Fibroblast of skin of left biceps (primary cell): ENCODE measurements around the gene AOC2.
"Not testable (repeated sequence)": the region's sequence is repeated elsewhere in the genome, so short reads cannot be mapped to it uniquely, and the experiment has no call there.

Experiments used
- DNase-seq, 2 experiments: peaks; one replicate each; pipeline ENCODE4 v3.0.0-alpha.2; 2013; ENCODE audit warnings: low read depth in 2 of 2

The AOC2 gene

DNA sequence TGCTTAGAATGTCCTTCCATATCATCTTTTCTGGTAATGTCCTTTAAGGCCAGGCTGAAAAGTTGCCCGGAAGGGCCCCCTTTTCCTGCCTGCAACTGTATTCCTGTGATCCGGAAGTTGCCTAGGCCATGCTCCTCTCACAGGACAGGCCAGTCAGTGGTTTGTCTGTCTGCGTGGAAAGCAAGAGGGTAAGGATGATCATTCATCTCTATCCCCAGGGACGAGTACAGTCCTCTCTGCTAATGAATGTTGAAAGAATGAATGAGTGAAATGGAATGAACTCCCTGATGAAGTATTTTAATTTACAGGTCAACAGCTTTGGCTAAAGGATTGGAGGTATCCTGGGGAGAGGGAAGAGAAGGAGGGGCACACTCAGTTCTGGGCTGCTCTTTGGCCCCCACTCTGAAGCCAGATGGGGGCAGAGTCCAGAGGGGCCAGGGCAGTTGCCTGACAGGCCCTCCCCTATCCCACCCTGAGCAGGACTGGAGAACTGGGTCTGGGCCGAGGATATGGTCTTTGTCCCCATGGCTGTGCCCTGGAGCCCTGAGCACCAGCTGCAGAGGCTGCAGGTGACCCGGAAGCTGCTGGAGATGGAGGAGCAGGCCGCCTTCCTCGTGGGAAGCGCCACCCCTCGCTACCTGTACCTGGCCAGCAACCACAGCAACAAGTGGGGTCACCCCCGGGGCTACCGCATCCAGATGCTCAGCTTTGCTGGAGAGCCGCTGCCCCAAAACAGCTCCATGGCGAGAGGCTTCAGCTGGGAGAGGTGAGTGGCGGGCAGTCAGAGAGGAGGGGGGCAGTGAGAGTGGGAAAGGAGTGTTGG lies 9.8 kb downstream of the AOC2 start:
- no peak for DNase-seq

DNA sequence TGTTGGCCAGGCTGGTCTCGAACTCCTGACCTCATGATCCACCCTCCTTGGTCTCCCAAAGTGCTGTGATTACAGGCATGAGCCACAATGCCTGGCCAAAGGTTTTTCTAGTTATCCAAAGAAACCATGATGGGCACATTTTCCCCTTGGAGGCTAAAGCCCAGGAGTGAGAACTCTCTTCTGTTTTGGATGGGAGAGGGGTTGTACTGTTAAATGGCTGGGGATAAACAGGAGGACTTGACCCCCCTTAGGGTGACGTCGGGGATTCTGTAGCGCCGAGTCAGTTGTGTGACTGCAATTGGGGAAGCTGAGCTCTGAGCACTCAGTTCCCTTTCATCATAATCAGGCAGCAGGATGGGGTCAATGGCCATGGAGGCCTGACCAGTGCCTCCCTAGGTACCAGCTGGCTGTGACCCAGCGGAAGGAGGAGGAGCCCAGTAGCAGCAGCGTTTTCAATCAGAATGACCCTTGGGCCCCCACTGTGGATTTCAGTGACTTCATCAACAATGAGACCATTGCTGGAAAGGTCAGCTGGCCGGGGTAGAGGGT lies 10.7 kb downstream of the AOC2 start:
- DNase-seq: no peak

DNA sequence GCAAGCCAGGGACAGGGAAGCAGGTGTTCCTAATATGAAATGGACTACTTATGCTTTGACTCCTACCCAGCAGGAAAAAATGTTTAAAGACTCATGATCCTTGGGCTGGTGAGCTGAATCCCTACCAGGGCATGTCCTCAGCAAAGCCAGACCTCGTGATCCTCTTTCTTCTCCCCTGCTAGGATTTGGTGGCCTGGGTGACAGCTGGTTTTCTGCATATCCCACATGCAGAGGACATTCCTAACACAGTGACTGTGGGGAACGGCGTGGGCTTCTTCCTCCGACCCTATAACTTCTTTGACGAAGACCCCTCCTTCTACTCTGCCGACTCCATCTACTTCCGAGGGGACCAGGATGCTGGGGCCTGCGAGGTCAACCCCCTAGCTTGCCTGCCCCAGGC lies 11.7 kb downstream of the AOC2 start:
- not testable (repeated sequence) for DNase-seq

DNA sequence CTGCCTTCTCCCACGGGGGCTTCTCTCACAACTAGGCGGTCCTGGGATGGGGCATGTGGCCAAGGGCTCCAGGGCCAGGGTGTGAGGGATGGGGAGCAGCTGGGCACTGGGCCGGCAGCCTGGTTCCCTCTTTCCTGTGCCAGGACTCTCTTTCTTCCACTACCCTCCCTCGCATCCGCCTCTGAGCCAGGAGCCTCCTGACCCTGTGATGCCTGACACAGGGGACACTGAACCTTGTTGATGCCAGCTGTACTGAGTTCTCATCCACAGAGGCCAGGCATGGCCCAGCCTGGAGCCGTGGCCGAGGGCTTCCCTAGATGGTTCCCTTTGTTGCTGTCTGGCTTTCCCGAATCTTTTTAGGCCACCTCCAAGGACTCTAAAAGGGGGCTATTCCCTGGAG lies 12.1 kb downstream of the AOC2 start:
- DNase-seq: not testable (repeated sequence)

DNA sequence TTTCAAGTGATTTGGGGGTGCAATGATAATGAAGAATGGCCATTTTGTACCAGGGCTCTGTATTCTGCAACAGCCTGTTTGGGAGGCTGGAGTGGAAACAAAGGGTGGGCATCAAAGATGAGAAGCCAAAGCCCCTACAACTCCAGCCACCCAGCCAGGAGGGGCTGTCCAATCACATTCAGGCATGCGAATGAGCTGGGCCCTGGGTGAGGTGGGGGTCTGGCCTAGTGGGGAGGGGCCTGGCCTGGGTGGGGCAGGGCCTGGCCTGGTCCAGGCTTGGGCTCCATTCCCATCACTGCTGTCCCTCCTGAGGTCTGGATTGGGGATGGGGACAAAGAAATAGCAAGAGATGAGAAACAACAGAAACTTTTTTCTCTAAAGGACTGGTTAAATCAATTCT lies 13.0 kb downstream of the AOC2 start:
- DNase-seq: no peak

DNA sequence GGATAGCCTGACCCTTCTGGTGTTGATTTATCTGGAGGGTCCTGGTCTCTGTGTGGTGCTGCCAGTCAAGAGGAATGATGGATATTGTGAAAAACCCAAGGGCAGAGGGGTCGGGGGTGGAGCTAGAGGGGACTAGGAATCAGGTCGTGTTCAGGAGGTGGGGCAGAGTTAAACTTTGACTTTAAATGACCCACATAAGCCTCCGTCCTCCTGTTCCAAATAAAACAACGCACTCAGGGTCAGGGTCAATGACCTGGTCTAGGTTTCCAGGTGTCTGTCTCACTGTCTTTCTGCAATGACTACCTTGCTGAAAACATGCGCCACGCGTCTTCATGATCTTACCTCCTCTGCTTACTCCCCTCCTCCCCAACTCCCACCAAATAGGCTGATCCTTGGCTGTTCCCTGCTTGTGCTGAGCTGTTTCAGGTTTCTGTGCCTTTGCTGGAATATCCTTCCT lies 21.3 kb downstream of the AOC2 start:
- no peak for DNase-seq

DNA sequence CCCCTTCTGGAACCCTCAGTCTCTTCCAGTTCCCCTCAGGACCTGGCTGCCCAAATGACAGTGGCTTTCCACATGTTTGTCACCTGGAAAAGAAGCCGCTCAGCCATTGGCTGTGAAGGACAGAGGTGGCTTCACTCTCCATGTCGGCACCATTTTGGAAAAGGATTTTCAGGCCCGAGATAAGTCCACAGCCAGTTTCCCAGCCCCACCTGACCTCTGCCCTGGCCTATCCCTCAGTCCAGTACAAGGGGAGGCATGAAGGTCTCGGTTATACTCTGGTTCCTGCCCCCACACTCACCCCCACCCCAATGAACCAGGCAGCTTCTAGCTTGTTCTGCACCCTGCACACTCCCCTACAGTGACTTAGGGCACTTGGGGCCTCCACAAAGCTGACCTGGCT lies 21.8 kb downstream of the AOC2 start:
- no peak for DNase-seq

DNA sequence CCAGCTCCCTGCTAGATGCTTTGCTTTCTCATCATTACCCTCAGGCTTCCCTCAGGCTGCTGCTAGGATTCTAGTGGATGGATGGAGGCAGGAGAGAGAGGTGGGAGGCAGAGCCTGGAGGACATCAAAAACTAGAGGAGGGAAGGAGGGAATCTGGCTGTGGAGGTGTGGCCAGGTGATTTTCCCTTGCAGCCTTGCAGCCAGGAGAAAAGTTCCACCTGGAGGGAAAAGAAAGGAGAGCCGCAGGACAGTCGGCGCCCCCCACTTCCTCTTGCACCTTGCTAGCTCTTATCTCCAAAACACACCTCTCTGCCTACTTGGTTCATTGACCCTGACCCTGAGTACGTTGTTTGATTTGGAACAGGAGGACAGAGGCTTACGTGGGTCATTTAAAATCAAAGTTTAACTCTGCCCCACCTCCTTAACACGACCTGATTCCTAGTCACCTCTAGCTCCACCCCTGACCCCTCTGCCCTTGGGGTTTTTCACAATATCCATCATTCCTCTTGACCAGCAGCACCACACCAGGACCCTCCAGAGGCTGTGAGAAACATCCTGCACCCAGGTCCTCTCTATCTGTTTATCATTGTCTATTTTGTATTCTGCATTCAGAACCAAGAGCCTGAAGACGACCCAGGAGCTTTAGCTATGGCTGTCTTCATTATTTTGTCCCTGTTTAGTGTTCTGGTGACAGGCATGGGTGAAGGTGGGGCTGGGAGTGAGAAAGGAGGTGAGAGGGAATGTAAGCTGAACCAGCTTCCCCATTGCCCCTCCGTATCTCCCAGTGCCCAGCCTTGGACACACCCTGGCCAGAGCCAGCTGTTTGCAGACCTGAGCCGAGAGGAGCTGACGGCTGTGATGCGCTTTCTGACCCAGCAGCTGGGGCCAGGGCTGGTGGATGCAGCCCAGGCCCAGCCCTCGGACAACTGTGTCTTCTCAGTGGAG lies 22.5 kb downstream of the AOC2 start:
- DNase-seq: no peak

DNA sequence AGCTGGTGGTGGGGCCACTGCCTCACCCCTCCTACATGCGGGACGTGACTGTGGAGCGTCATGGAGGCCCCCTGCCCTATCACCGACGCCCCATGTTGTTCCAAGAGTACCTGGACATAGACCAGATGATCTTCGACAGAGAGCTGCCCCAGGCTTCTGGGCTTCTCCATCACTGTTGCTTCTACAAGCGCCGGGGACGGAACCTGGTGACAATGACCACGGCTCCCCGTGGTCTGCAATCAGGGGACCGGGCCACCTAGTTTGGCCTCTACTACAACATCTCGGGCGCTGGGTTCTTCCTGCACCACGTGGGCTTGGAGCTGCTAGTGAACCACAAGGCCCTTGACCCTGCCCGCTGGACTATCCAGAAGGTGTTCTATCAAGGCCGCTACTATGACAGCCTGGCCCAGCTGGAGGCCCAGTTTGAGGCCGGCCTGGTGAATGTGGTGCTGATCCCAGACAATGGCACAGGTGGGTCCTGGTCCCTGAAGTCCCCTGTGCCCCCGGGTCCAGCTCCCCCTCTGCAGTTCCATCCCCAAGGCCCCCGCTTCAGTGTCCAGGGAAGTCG lies 23.4 kb downstream of the AOC2 start:
- DNase-seq: not testable (repeated sequence)

DNA sequence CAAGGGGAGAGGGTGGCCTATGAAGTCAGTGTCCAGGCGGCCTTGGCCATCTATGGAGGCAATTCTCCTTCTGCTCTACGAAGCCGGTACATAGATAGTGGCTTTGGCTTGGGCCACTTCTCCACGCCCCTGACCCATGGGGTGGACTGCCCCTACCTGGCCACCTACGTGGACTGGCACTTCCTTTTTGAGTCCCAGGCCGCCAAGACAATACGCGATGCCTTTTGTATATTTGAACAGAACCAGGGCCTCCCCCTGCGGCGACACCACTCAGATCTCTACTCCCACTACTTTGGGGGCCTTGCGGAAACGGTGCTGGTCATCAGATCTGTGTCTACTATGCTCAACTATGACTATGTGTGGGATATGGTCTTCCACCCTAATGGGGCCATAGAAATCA lies 24.0 kb downstream of the AOC2 start:
- DNase-seq: no peak

DNA sequence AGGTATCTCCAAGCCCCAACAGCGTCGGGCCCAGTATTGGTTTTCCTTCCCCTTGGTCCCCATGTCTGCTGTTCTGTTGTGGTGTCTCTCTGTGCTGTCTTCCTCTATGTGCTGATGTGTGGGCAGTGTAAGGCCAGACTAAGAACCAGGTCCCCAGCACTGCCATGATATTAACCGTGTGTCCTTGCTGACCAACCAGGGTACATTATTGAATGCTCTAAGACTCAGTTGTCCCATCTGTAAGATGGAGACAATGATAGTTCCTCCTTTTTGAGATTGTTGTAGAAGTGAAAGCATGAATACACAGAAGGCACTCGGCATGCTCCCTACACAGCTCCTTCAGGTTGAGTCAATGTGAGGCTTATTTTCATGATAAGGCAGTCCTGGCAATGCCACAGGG lies 27.3 kb downstream of the AOC2 start:
- no peak for DNase-seq

DNA sequence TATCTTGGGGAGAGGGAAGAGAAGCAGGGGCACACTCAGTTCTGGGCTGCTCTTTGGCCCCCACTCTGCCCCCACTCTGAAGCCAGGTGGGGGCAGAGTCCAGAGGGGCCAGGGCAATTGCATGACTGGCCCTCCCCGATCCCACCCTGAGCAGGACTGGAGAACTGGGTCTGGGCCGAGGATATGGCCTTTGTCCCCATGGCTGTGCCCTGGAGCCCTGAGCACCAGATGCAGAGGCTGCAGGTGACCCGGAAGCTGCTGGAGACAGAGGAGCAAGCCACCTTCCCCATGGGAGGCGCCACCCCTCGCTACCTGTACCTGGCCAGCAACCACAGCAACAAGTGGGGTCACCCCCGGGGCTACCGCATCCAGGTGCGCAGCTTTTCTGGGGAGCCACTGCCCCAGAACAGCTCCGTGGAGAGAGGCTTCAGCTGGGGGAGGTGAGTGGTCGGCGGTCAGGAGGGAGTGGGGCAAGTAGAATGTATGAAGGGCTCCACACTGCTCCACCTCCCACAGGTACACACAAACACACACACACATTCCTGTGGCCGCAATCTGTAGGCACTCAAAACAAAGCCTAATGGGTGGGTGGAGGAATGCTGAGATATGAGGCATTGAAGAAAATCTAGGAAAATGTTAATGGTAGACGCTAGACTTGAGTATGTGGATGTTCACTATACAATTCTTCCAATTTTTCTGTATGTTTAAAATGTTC lies 28.0 kb downstream of the AOC2 start:
- no peak for DNase-seq

DNA sequence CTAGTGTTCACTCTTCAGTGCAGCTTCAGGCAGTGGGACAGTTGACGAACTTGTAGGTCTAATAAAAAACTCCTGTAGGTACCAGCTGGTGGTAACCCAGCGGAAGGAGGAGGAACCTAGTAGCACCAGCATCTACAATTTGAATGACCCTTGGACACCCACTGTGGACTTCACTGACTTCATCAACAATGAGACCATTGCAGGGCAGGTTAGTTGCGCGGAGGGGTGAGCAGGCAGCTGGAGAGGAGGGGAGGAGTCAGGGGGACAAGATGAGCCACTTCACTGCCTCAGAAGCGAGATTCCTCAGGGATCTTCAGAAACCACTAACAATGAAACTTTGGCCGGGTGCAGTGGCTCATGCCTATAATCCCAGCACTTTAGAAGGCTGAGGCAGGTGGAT lies 28.9 kb downstream of the AOC2 start:
- no peak for DNase-seq

DNA sequence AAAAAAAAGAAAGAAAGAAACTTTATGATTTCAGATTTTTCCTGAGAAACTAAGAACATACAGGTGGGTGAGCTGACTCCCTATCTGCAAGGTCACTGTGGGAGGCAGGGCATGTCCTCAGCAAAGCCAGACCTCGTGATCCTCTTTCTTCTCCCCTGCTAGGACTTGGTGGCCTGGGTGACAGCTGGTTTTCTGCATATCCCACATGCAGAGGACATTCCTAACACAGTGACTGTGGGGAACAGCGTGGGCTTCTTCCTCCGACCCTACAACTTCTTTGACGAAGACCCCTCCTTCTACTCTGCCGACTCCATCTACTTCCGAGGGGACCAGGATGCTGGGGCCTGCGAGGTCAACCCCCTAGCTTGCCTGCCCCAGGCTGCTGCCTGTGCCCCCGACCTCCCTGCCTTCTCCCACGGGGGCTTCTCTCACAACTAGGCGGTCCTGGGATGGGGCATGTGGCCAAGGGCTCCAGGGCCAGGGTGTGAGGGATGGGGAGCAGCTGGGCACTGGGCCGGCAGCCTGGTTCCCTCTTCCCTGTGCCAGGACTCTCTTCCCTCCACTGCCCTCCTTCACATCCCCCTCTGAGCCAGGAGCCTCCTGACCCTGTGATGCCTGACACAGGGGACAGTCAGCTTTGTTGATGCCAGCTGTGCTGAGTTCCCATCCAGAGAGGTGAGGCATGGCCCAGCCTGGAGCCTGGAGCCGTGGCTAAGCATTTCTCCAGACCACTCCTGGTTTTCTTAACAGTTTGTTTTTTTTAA lies 29.7 kb downstream of the AOC2 start:
- DNase-seq: not testable (repeated sequence)

DNA sequence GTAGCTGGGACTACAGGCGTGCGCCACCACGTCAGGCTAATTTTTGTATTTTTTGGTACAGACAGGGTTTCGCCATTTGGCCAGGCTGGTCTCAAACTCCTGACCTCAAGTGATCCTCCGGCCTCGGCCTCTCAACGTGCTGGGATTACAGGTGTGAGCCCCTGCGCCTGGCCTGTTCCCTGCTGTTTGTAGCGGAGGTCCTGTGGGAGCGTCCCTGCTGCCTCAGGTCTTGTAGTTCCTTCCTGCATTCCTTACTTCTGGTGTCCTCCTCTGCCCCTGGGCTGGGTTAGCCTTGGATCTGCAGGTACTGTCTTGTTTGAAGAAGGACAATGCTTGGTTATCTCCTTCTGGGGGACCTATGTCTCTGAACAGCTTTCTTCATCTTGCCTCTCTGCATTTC lies 32.7 kb downstream of the AOC2 start:
- no peak for DNase-seq

DNA sequence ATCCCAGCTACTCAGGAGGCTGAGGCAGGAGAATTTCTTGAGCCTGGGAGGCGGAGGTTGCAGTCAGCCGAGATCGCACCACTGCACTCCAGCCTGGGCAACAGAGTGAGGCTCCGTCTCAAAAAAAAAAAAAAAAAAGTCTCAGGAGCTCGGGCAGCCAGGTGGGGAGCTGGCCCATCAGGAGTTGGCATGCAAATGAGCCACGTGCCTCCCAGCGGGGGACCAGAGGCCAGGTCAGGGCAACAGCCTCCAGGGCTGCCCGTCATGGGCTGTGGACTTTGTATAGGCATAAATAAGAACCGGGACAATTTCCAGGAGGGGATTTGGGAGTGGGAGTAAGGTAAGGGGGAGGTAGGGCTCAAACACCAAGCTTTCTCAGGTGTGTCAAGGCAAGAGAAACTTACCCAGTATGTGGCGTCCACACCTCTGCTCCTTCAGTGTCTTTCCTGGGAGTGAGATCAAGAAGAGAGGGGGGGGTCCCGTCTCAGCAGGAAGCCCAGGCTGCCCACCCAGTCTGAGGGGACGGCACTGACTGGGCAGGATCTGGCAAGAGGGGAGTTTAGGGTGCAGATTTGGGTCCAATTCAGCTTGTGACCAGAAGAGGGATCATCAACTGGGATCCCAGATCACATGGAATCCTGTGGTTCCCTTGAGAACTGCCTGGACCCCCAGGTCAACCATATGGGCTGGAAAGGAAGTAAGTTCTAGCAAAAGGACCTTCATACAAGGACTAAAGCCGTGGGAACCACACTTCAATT lies 33.9 kb downstream of the AOC2 start:
- DNase-seq: no peak

DNA sequence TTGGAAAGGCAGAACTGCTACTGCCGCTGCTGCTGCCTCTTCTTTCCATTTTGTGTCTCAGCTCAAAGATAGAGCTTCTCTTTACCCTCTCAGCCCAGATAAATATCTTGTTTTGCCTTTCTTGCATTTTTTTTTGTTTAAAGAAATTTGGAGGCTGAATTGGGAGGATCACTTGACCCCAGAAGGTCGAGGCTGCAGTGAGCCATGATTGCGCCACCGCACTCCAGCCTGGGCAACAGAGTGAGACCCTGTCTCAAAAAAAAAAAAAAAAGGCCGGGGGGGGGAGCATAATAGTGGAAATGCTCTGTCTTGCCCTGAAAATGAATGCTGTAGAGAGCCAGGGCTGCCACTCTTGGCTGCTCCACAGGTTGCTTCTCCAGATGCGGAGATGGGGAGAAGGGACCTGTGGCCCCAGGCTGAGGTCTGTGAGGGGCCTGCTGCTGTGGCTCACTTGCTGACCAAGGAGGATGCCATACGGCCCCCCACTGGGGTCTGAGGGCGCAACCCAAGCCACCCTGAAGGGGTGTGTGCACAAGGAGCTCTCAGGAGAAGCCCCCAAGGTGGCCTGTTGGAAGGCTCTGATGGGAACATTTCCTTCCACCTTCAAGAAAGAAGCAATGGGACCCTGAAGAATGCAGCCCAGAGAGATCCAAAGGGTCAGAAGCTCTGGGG lies 34.7 kb downstream of the AOC2 start:
- DNase-seq: no peak

DNA sequence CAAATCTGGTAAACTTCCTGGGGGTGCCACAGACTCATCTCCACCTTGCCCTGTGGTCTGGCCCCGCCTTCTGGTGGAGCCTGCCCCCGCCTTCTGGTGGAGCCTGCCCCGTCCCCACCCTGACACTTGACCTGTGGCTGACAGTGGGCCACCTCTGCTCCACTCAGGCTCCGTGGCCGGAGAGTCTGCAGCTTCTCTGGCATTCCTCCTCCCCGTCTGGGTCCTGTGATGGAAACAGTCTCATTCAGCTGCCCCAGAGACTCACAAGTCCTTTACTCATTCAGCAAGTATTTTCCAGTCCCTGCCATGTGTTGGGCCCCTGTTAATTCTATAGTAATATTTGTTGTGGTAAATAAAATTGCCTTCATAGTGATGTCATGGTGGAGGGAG lies 35.2 kb downstream of the AOC2 start:
- DNase-seq: no peak

DNA sequence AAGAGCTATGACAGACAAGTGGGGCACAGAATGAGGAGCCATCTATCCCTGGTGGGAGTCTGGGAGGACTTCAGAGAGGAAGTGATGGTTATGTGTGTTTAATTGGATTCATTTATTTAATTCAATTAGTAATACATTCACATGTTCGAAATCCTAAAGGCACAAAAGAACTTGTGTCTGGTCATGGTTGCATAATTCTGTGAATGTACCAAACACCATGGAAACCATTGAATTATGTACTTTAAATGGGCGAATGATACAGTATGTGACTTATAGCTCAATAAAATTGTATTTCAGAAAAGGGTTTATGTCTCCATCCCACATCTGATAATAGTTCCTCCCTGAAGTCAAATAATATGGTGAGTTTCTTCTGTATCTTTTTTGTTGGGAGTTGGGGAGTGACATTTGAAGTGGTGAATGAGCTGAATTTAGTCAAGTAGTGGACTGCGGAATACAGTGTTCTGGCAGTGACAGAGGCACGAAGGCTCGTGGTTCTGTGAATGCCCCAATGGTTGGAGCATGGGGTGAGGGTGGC lies 36.5 kb downstream of the AOC2 start:
- DNase-seq: no peak
